ENCODE results near the gene IFT22.
"Not testable (repeated sequence)": the region's sequence is repeated elsewhere in the genome, so short reads cannot be mapped to it uniquely, and the experiment has no call there.

The IFT22 gene

DNA sequence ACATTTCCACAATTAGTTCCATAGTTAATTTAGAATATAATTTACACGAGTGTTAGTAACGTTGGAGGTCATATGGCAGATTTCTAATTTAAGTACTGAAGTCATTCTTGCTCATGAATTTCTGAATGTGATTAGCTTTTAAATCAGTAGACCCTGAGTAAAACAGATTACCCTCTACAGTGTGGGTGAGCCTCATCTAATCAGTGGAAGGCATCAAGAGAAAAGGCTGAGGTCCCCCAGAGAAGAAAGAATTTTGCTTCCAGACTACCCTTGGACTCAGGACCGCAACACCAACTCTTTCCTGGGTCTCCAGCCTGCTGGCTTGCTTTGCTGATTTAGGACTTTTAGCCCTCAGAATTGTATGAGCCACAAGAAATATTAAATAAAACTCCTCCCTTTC is 33.2 kb downstream of the IFT22 start:
- Histone ChIP-seq H3K4me3 (ENCODE audit: low read length) (no peak overlapping the region), H3K4me1 (ENCODE audit: control insufficient read depth, insufficient read depth, low read length) (no peaks in the 10 kb centered on the region), H3K36me3 (ENCODE audit: control insufficient read depth, insufficient read depth, low read length) (no peaks in the 10 kb centered on the region), H3K9ac (ENCODE audit: low read length) (no peak overlapping the region), H3K27ac (ENCODE audit: low read depth, low read length) (no peak overlapping the region), H3K27me3 (ENCODE audit: control insufficient read depth, insufficient read depth, low read length) (no peaks in the 10 kb centered on the region)

DNA sequence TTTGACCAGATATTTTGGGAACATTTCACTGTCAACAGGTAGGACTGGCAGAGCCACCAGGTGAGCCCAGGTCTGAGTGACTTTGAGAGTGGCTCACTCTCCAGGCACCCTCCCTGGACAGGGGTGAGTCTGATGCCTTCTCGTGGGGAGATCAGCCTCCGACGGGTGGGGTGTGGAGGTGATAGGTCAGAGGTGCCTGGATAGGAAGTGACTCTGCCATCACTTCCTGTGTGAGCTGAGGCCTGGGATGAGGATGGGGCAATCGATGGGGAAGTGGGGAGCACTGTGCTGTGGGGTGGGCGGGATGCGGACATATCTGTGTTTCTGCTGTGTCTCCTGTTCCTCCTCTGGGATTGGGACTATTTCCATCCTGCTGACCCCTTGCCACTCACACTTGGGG is 34.6 kb downstream of the IFT22 start:
- no peaks in the 10 kb centered on the region for H3K4me1 ChIP-seq (ENCODE audit: control insufficient read depth, insufficient read depth, low read length)
- no peak overlapping the region for H3K4me3 ChIP-seq (ENCODE audit: low read length)
- H3K27me3 ChIP-seq (ENCODE audit: control insufficient read depth, insufficient read depth, low read length): no peaks in the 10 kb centered on the region
- H3K36me3 ChIP-seq (ENCODE audit: control insufficient read depth, insufficient read depth, low read length): no peaks in the 10 kb centered on the region
- H3K9ac ChIP-seq (ENCODE audit: low read length): no peak overlapping the region
- H3K27ac ChIP-seq (ENCODE audit: low read depth, low read length): no peak overlapping the region

DNA sequence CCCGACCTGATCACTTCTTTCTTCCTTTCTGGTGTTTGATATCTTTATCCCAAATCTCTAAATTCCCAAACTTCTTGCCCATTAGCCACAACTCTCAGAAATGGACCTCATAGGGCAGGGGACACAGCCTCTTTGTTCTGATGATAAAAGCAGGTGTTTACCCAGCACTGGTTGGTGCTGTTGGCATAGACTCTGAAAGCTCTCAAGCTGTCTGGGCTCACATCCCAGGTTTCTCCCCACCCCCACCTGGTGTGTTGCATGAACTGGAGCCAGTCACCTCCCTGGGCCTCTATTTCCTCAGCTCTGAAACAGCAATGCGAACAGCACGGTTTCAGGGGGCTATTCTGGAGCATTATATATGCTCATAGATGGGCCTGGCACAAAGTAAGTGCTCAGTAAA is 35.7 kb downstream of the IFT22 start:
- H3K9ac ChIP-seq (ENCODE audit: low read length); H3K4me1 ChIP-seq (ENCODE audit: control insufficient read depth, insufficient read depth, low read length); H3K36me3 ChIP-seq (ENCODE audit: control insufficient read depth, insufficient read depth, low read length); H3K27ac ChIP-seq (ENCODE audit: low read depth, low read length); H3K27me3 ChIP-seq (ENCODE audit: control insufficient read depth, insufficient read depth, low read length); H3K4me3 ChIP-seq (ENCODE audit: low read length): not testable (repeated sequence)

DNA sequence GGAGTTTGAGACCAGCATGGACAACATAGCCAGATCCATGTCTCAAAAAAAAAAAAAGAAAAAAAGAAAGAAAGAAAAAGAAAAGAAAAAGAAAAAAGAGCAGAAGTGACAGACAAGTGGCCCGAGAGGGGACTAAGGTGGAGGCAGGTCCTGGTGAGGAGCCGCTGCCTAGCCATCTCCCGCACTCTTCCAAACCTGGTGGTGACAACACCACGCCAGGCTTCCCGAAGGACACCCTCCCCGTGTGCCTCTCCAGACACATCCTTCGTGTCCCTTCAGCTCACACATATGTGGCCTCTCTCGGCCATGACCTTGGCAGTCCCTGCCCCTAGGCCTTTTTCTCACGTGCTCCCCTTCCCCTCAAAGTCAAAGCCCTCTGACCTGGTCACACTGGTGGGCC is 36.4 kb downstream of the IFT22 start:
- no peaks in the 10 kb centered on the region for H3K27me3 ChIP-seq (ENCODE audit: control insufficient read depth, insufficient read depth, low read length)
- H3K4me1 ChIP-seq (ENCODE audit: control insufficient read depth, insufficient read depth, low read length): no peaks in the 10 kb centered on the region
- no peak overlapping the region for H3K27ac ChIP-seq (ENCODE audit: low read depth, low read length)

DNA sequence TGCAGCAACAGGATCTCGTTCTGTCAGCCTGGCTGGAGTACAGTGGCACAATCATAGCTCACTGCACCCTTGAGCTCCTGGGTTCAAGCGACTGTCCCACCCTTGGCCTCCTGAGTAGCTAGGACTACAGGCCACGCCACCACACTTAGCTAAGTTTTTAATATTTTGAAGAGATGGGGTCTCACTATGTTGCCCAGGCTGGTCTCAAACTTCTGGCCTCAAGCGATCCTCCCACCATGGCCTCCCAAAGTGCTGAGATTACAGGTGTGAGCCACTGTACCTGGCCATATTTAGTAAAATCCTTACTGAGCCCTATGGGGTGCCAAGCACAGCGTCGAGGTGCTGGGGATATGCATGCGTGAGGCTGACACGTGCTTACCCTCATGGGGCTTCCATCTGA is 40.7 kb downstream of the IFT22 start:
- H3K9ac ChIP-seq (ENCODE audit: low read length); H3K4me1 ChIP-seq (ENCODE audit: control insufficient read depth, insufficient read depth, low read length); H3K27ac ChIP-seq (ENCODE audit: low read depth, low read length); H3K27me3 ChIP-seq (ENCODE audit: control insufficient read depth, insufficient read depth, low read length); H3K4me3 ChIP-seq (ENCODE audit: low read length); H3K36me3 ChIP-seq (ENCODE audit: control insufficient read depth, insufficient read depth, low read length): not testable (repeated sequence)

More for the DNA sequence above, 36.4 kb downstream of the IFT22 start:
- H3K36me3 ChIP-seq (ENCODE audit: control insufficient read depth, insufficient read depth, low read length): no peaks in the 10 kb centered on the region
- H3K9ac ChIP-seq (ENCODE audit: low read length): no peak overlapping the region
- H3K4me3 ChIP-seq (ENCODE audit: low read length): no peak overlapping the region

DNA sequence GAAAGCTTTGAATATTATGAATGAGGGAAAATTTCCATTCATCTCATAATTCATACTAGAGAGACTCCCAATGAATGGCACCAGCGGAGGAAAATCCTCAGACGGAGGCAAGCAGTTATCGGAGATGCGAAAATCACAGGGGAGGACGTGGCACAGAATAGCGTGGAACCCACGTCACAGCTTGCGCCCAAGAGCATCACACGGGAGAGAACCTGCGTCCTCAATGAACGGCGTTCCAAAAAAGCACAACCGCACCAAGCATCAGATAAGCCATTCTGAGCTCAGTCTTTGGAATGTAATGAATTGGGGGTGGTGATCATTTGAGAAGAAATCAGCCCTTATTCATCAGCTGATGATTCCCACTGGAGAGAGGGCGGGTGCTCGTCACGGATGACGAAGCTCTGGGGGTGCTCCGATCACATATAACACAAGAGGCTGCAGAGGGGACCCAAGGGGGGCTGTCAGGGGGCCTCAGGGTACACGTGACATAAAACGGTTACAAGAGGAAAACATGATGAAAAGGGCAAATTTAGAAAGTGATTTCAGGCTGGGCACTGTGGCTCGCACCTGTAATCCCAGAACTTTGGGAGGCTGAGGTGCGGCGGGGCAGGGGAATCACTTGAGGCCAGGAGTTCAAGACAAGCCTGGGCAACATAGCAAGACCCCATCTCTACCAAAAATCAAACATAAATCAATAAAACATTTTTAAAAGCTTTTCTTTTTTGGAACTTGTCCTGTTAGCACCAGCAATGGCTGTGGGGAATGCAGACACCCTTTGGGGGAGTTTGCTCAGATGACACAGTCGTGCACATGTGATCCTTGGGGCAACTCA is 42.9 kb downstream of the IFT22 start:
- Histone ChIP-seq H3K4me3 (ENCODE audit: low read length) (no peak overlapping the region), H3K36me3 (ENCODE audit: control insufficient read depth, insufficient read depth, low read length) (no peaks in the 10 kb centered on the region), H3K27ac (ENCODE audit: low read depth, low read length) (no peak overlapping the region), H3K9ac (ENCODE audit: low read length) (no peak overlapping the region), H3K27me3 (ENCODE audit: control insufficient read depth, insufficient read depth, low read length) (no peaks in the 10 kb centered on the region), H3K4me1 (ENCODE audit: control insufficient read depth, insufficient read depth, low read length) (no peaks in the 10 kb centered on the region)

DNA sequence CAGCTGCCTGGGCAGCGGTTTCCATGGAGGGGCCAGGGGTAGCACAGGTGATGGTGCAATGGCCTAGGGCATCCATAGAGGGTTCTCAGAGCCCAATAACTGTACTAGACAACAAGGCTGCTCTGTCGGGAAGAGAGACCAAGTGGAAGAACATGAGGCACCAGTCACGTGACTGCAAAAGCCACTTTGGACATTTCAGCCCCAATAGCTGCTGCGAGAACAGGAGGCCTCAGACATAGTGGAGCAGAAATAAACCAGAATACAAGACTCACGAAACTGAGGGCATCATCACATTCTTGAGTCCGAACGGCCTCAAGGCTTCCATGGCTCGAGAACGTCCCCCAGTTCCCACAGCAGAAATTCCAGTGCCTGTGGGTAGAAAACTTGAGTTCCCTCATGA is 44.5 kb downstream of the IFT22 start:
- no peaks in the 10 kb centered on the region for H3K27me3 ChIP-seq (ENCODE audit: control insufficient read depth, insufficient read depth, low read length)
- H3K36me3 ChIP-seq (ENCODE audit: control insufficient read depth, insufficient read depth, low read length): no peaks in the 10 kb centered on the region
- H3K9ac ChIP-seq (ENCODE audit: low read length): no peak overlapping the region
- H3K4me3 ChIP-seq (ENCODE audit: low read length): no peak overlapping the region
- no peaks in the 10 kb centered on the region for H3K4me1 ChIP-seq (ENCODE audit: control insufficient read depth, insufficient read depth, low read length)
- no peak overlapping the region for H3K27ac ChIP-seq (ENCODE audit: low read depth, low read length)

DNA sequence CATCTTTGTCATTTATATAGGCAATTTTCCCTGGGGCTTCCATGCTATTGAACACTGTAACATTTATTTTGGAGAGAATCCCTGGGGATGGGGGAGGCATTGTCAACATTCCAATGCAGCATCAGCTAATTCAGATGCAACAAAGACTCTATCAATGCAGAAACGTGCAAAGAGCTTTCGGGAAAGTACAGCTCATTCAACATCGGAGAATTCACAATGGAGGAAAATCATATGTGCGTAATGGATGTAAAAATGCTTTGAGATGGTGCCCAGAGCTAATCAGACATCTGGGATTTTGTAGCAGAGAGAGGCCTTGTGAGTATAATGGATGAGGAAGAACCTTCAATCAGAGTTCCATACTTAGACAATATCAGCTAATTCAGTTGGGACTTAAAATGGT is 48.4 kb downstream of the IFT22 start:
- Histone ChIP-seq H3K4me1 (ENCODE audit: control insufficient read depth, insufficient read depth, low read length) (no peaks in the 10 kb centered on the region), H3K9ac (ENCODE audit: low read length) (no peak overlapping the region), H3K36me3 (ENCODE audit: control insufficient read depth, insufficient read depth, low read length) (no peaks in the 10 kb centered on the region), H3K4me3 (ENCODE audit: low read length) (no peak overlapping the region), H3K27me3 (ENCODE audit: control insufficient read depth, insufficient read depth, low read length) (no peaks in the 10 kb centered on the region), H3K27ac (ENCODE audit: low read depth, low read length) (no peak overlapping the region)

DNA sequence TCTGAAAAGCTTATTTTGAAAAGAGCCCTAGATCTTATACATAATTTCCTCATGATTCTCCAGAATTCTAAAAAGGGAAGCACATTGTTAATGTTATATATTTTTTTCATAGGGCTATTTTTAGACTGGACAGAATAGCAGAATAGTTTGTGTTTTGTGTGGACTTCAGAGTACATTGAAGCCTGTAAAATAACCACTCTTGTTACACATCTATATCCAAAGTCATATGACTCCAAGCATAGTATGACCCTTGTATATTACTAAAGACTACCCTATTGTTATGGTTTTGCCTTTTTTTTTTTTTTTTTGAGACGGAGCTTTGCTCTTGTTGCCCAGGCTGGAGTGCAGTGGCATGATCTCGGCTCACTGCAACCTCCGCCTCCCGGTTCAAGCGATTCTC is 50.6 kb downstream of the IFT22 start:
- Histone ChIP-seq H3K27me3 (ENCODE audit: control insufficient read depth, insufficient read depth, low read length) (no peaks in the 10 kb centered on the region), H3K4me3 (ENCODE audit: low read length) (no peak overlapping the region), H3K4me1 (ENCODE audit: control insufficient read depth, insufficient read depth, low read length) (no peaks in the 10 kb centered on the region), H3K36me3 (ENCODE audit: control insufficient read depth, insufficient read depth, low read length) (no peaks in the 10 kb centered on the region), H3K9ac (ENCODE audit: low read length) (no peak overlapping the region), H3K27ac (ENCODE audit: low read depth, low read length) (no peak overlapping the region)

DNA sequence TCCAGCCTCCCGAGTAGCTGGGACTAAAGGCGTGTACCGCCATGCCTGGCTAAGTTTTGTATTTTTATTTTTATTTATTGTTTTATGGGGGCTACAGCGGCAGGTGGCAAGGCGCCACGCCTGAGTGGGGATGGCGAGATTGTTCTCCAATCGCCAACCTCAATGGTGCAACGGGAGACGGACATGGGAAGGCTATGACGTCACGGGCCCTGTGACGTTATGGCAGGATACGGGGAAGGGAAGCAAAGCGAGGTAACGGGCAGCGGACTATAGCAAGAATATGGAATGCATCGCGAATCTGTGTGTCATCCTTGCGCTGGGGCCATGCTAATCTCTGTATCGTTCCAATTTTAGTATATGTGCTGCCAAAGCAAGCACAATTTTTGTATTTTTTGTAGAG is 51.9 kb downstream of the IFT22 start:
- H3K36me3 ChIP-seq (ENCODE audit: control insufficient read depth, insufficient read depth, low read length): no peaks in the 10 kb centered on the region
- no peaks in the 10 kb centered on the region for H3K27me3 ChIP-seq (ENCODE audit: control insufficient read depth, insufficient read depth, low read length)
- H3K4me1 ChIP-seq (ENCODE audit: control insufficient read depth, insufficient read depth, low read length): no peaks in the 10 kb centered on the region
- H3K9ac ChIP-seq (ENCODE audit: low read length): no peak overlapping the region
- H3K4me3 ChIP-seq (ENCODE audit: low read length): no peak overlapping the region
- no peak overlapping the region for H3K27ac ChIP-seq (ENCODE audit: low read depth, low read length)

DNA sequence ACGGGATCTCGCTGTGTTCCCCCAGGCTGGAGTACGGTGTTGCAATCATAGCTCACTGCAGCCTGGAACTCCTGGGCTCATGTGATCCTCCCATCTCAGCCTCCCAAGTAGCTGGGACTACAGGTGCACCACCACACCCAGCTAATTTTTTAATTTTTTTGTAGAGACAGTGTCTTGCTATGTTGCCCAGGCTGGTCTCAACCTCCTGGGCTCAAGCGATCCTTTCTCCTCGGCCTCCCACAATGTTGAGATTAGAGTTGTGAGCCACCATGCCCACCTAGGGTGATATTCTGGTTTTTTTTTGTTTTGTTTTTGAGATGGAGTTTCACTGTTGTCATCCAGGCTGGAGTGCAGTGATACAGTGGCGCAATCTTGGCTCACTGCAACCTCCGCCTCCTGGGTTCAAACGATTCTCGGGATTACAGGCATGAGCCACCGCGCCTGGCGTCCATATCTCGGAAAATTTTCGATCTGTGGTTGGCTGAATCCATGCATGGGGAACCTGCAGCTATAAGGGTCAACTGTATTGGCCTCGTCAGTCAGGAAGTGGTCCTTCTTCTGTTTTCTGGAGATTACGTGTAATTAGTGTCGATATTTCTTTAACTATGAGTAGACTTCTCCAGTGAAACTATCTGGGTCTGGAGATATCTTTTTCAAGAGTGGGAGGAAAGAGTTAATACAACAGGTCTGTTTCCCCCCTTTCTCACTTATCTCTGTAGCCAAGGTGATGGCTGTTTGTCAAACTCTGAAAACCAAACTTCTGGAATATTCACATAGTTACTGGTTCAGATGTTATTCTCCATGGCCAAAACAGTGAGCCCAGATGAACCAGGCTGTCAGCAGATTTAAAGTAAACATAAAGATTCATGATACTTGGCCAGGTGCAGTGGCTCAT is 55.7 kb downstream of the IFT22 start:
- H3K36me3 ChIP-seq (ENCODE audit: control insufficient read depth, insufficient read depth, low read length): no peaks in the 10 kb centered on the region
- no peak overlapping the region for H3K9ac ChIP-seq (ENCODE audit: low read length)
- H3K27ac ChIP-seq (ENCODE audit: low read depth, low read length): no peak overlapping the region
- H3K27me3 ChIP-seq (ENCODE audit: control insufficient read depth, insufficient read depth, low read length): peaks cover 2% of the 10 kb centered on the region
- H3K4me1 ChIP-seq (ENCODE audit: control insufficient read depth, insufficient read depth, low read length): no peaks in the 10 kb centered on the region
- no peak overlapping the region for H3K4me3 ChIP-seq (ENCODE audit: low read length)

DNA sequence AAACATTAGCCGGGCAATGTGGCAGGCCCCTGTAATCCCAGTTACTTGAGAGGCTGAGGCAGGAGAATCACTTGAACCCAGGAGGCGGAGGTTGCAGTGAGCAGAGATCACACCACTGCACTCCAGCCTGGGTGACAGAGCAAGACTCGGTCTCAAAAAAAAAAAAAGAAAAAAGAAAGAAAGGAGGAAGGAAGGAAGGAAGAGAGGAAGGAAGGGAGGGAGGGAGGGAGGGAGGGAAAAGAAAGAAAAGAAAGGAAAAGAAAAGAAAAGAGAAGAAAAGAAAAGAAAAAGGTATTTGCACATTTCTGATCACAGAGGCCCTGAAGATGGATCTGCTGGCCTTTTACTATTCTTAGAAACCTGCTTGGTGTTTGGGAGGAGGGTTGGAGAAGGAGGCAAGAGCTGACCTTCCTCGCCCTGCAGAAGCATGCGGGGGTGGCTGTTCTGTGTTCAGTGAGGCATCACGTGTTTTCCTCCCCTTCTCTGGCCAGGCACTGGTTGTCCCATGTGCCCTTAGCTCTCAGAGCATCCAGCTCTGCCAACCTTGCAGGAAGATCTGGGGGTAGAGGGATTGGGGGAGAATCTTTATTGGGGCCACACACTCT is 57.4 kb downstream of the IFT22 start:
- not testable (repeated sequence) for H3K36me3 ChIP-seq (ENCODE audit: control insufficient read depth, insufficient read depth, low read length); H3K27me3 ChIP-seq (ENCODE audit: control insufficient read depth, insufficient read depth, low read length); H3K9ac ChIP-seq (ENCODE audit: low read length); H3K27ac ChIP-seq (ENCODE audit: low read depth, low read length); H3K4me1 ChIP-seq (ENCODE audit: control insufficient read depth, insufficient read depth, low read length); H3K4me3 ChIP-seq (ENCODE audit: low read length)

All from rectal smooth muscle tissue (tissue), 1 donor.